ENCODE data around the gene ATE1.

GRCh38 chr10:121846555-121846954 lies 81.3 kb downstream of the ATE1 start:
- no peak for TF ChIP-seq CTCF (conservative IDR thresholded peaks at IDR 0.05; ENCODE audit: low read depth in 2 of 2)
- TF ChIP-seq EZH2 (IDR thresholded peaks at IDR 0.05; ENCODE audit: low read depth, unreplicated experiment): no peak
- TF ChIP-seq POLR2AphosphoS5 (IDR thresholded peaks at IDR 0.05; ENCODE audit: low read depth): no peak
- no peak for TF ChIP-seq NANOG (IDR thresholded peaks at IDR 0.05; ENCODE audit: borderline replicate concordance)
- no peak for TF ChIP-seq REST (IDR thresholded peaks at IDR 0.05; ENCODE audit: unreplicated experiment)
- no peak for TF ChIP-seq ZNF462 (CRISPR knock-in tag; IDR thresholded peaks at IDR 0.05)
- no peak for TF ChIP-seq ETS1 (IDR thresholded peaks at IDR 0.05)
- no peak for TF ChIP-seq JUNB (IDR thresholded peaks at IDR 0.05; ENCODE audit: unreplicated experiment)
- TF ChIP-seq EZH2phosphoT487 (IDR thresholded peaks at IDR 0.05; ENCODE audit: unreplicated experiment): no peak

All from GM23338 (cell line).